ENCODE results near the gene ISM2. TPM values are rescaled to one million over a fixed set of nuclear protein-coding genes. Genes with fewer than 3 reads are reported as not detected.
A peak's percentile ranks its signal among the peaks of the same experiment; 100 is the strongest.

ISM2 gene
- total RNA-seq, 1 donor from 2014 or later = 3.9 TPM

DNA sequence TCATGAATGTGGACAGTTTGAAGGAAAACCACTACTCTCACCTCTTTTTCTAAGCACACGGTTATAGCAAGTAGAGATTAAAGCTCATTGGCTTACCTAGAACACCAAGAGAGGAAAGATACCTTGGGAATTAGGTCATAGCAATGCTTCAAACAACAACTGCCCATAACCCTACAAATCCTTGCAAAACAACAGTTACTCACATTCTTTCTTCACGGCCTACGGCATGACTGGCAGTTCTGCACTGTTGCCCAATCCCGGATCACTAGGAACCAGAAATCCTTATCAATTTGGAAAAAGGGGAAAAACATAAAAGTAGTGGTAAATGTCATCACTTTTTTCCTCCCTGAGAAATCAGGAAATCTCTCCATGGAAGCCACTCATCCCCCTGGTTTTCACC, 9.6 kb upstream of the ISM2 start:
- Histone ChIP-seq H3K27ac (no peak overlapping the region), H3K9me3 (no peaks in the 10 kb centered on the region), H3K36me3 (peaks cover 0 to 14% of the 10 kb centered on the region in 2 donors), H3K4me1 (no peaks in the 10 kb centered on the region), H3K27me3 (no peaks in the 10 kb centered on the region), H3K4me3 (no peak overlapping the region)
- peak in 1 of 2 donors; percentile 6 for DNase-seq (ENCODE audit: extremely low spot score in 2 of 2)
- intact Hi-C loops (cut with DNase I) = no loop called here
- TF ChIP-seq, protein P1, sequence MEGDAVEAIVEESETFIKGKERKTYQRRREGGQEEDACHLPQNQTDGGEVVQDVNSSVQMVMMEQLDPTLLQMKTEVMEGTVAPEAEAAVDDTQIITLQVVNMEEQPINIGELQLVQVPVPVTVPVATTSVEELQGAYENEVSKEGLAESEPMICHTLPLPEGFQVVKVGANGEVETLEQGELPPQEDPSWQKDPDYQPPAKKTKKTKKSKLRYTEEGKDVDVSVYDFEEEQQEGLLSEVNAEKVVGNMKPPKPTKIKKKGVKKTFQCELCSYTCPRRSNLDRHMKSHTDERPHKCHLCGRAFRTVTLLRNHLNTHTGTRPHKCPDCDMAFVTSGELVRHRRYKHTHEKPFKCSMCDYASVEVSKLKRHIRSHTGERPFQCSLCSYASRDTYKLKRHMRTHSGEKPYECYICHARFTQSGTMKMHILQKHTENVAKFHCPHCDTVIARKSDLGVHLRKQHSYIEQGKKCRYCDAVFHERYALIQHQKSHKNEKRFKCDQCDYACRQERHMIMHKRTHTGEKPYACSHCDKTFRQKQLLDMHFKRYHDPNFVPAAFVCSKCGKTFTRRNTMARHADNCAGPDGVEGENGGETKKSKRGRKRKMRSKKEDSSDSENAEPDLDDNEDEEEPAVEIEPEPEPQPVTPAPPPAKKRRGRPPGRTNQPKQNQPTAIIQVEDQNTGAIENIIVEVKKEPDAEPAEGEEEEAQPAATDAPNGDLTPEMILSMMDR (IDR thresholded peaks at IDR 0.05) = no peak
- no peak for TF ChIP-seq POLR2AphosphoS5 (IDR thresholded peaks at IDR 0.05; ENCODE audit: insufficient read depth in 1 of 2, low read depth in 1 of 2)
- no peak for TF ChIP-seq POLR2A (IDR thresholded peaks at IDR 0.05)

DNA sequence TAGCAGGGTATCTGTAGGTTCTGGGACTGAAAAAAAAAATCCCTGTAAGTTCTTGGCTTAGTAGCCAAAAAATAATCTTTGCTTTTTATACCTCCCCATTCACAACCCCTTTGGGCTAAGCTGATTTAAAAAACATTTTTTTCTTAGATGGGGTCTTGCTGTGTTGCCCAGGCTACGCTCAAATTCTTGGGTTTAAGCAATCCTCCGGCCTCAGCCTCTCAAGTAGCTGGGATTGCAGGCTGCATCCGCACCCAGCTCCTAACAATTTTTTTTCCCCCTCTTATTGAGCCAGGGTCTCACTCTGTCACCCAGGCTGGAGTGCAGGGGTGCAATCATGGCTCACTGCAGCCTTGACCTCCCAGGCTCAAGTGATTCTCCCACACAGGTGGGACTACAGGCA, 9.1 kb upstream of the ISM2 start:
- peak in 1 of 2 donors; percentile 3 for DNase-seq (ENCODE audit: extremely low spot score in 2 of 2)
- TF ChIP-seq POLR2AphosphoS5 (IDR thresholded peaks at IDR 0.05; ENCODE audit: insufficient read depth in 1 of 2, low read depth in 1 of 2) (no peak), POLR2A (IDR thresholded peaks at IDR 0.05) (no peak)
- TF ChIP-seq, protein P1 (IDR thresholded peaks at IDR 0.05) = no peak
- Histone ChIP-seq H3K36me3 (peaks cover 0 to 14% of the 10 kb centered on the region in 2 donors), H3K4me3 (no peak overlapping the region), H3K27ac (no peak overlapping the region), H3K27me3 (no peaks in the 10 kb centered on the region), H3K9me3 (no peaks in the 10 kb centered on the region), H3K4me1 (no peaks in the 10 kb centered on the region)
- intact Hi-C loops (cut with DNase I) = no loop called here

DNA sequence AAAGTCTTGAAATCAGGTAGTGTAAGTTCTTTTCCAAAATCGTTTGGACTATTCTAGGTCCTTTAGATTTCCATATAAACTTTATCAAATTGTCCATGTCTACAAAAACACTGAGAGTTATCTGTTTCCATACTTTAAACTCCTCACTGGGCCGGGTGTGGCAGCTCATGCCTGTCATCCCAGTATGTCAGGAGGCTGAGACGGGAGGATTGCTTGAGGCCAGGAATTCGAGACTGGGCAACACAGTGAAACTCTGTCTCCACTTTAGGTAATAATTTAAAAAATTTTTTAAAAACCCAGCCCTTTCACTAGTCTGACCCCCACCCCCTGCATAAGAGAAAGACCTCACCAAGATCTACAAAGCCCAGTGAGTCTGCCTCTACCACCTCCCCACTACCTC, 6.4 kb upstream of the ISM2 start:
- H3K36me3 ChIP-seq = no peaks in the 10 kb centered on the region
- H3K4me1 ChIP-seq = no peaks in the 10 kb centered on the region
- H3K27ac ChIP-seq = no peak overlapping the region
- H3K27me3 ChIP-seq = no peaks in the 10 kb centered on the region
- no peak for DNase-seq (ENCODE audit: extremely low spot score in 2 of 2)
- intact Hi-C loops (cut with DNase I) = no loop called here
- no peak overlapping the region for H3K4me3 ChIP-seq
- H3K9me3 ChIP-seq = no peaks in the 10 kb centered on the region
- TF ChIP-seq, protein P1 (IDR thresholded peaks at IDR 0.05) = no peak
- TF ChIP-seq POLR2AphosphoS5 (IDR thresholded peaks at IDR 0.05; ENCODE audit: insufficient read depth in 1 of 2, low read depth in 1 of 2) = no peak
- TF ChIP-seq POLR2A (IDR thresholded peaks at IDR 0.05) = no peak

DNA sequence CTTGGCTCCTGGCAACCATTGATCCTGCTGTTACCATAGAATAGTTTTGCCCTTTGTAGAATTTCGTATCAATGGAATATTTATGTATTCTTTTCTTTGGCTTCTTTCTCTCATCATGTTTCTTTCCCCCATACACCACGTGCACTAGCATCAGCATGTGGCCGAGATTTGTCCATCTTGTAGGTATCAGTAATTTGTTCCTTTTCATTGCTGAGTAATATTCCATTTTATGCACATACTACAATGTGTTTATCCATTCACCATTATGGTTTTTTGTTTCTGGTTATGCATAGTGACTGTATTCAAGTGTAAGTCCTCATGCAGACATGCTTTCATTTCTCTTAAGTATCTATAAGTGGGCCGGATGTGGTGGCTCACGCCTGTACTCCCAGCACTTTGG, 4.5 kb upstream of the ISM2 start:
- no peak overlapping the region for H3K4me3 ChIP-seq
- no peak for DNase-seq (ENCODE audit: extremely low spot score in 2 of 2)
- no peaks in the 10 kb centered on the region for H3K27me3 ChIP-seq
- H3K9me3 ChIP-seq = no peaks in the 10 kb centered on the region
- intact Hi-C loops (cut with DNase I) = no loop called here
- H3K36me3 ChIP-seq = no peaks in the 10 kb centered on the region
- H3K27ac ChIP-seq = no peak overlapping the region
- TF ChIP-seq, protein P1 (IDR thresholded peaks at IDR 0.05) = no peak
- peaks cover 9% of the 10 kb centered on the region for H3K4me1 ChIP-seq

DNA sequence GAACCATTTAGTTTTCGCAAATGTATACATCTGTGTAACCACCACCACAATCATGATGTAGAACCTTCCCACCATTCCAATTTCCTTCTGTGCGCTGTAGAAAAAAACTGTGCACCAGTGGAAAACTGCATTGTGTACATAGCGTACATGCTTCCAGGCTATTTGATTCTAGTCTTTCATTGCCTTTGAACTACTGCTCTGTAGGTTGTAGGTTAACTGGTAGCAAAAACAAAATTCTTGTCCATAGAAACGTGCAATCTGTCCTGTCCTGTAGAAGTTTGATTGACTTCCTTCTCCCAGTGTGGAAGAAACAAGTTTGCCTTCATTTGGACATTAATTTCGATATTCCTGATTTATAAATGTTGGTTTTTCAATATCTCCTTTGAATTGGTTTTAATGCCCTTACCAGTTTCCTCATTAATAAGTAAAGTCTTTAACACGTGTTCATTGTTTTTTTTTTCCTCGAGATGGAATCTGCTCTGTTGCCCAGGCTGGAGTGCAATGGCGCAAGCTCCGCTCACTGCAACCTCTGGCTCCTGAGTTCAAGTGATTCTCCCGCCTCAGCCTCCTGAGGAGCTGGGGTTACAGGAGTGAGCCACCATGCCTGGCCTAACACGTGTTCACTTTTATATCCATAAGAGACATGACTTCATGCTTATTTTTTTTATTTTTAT, 3.6 kb upstream of the ISM2 start:
- no peak for DNase-seq (ENCODE audit: extremely low spot score in 2 of 2)
- Histone ChIP-seq H3K9me3 (no peaks in the 10 kb centered on the region), H3K27ac (no peak overlapping the region), H3K4me3 (no peak overlapping the region), H3K27me3 (no peaks in the 10 kb centered on the region), H3K4me1 (peaks cover 13% of the 10 kb centered on the region), H3K36me3 (no peaks in the 10 kb centered on the region)
- TF ChIP-seq, protein P1 (IDR thresholded peaks at IDR 0.05) = no peak
- TF ChIP-seq POLR2AphosphoS5 (IDR thresholded peaks at IDR 0.05; ENCODE audit: insufficient read depth in 1 of 2, low read depth in 1 of 2) = no peak
- no peak for TF ChIP-seq POLR2A (IDR thresholded peaks at IDR 0.05)
- intact Hi-C loops (cut with DNase I) = no loop called here
